CD8-positive, alpha-beta memory T cell (primary cell): ENCODE data around the gene POC1A. TPM values are rescaled to one million over a fixed set of nuclear protein-coding genes. Genes with fewer than 3 reads are reported as not detected.
A peak's percentile ranks its signal among the peaks of the same experiment; 100 is the strongest.

Source experiments
- CTCF ChIA-PET: fragments of 350-600 bp; sonication (Branson Sonifier 250); formaldehyde crosslinking; loops from one replicate; lab custom pipeline; 2021; ENCODE audit warnings: antibody characterized with exemption; lab: Charles Lee
- POLR2A ChIA-PET: fragments of 350-600 bp; sonication (Branson Sonifier 250); formaldehyde crosslinking; loops from one replicate; lab custom pipeline; 2021; ENCODE audit warnings: antibody characterized with exemption; lab: Charles Lee
- DNase-seq, 5 donors: peaks; one replicate each; pipeline versions ENCODE4 v3.0.0 to v3.0.0-alpha.2; 2020 to 2022; ENCODE audit warnings: mixed read lengths in 1 of 5
- H3K27ac ChIP-seq: one replicate; pipeline ENCODE4 v1.7.0; 2013; ENCODE audit warnings: low read depth, mild to moderate bottlenecking, low read length, moderate library complexity
- H3K27me3 ChIP-seq: 2 replicates; pipeline ENCODE4 v1.7.0; 2013; ENCODE audit warnings: low read length, mild to moderate bottlenecking; ENCODE audit not compliant: insufficient read depth, poor library complexity, severe bottlenecking
- H3K36me3 ChIP-seq: 2 replicates; pipeline ENCODE4 v1.7.0; 2013; ENCODE audit warnings: mild to moderate bottlenecking, low read length, moderate library complexity; ENCODE audit not compliant: insufficient read depth
- H3K4me1 ChIP-seq: 2 replicates; pipeline ENCODE4 v1.7.0; 2013; ENCODE audit warnings: mild to moderate bottlenecking, low read length, moderate library complexity; ENCODE audit not compliant: insufficient read depth
- H3K4me3 ChIP-seq: 2 replicates; pipeline ENCODE4 v1.7.0; 2013; ENCODE audit warnings: mild to moderate bottlenecking, low read length
- H3K9me3 ChIP-seq: 2 replicates; pipeline ENCODE4 v1.7.0; 2013; ENCODE audit warnings: mild to moderate bottlenecking, low read length
- H3K27ac Mint-ChIP-seq, 8 donors: one replicate each; pipeline ENCODE4 v1.8.0; 2020 to 2021; ENCODE audit warnings: mixed read lengths in 8 of 8, mild to moderate bottlenecking in 6 of 8, inconsistent platforms in 3 of 8, moderate library complexity in 3 of 8
- H3K27me3 Mint-ChIP-seq, 2 donors: one replicate each; pipeline ENCODE4 v1.8.0; 2020 to 2021; ENCODE audit warnings: mixed read lengths in 2 of 2, mild to moderate bottlenecking in 1 of 2, moderate library complexity in 1 of 2
- H3K36me3 Mint-ChIP-seq, 3 donors: one replicate each; pipeline ENCODE4 v1.8.0; 2020 to 2021; ENCODE audit warnings: mixed read lengths in 3 of 3, inconsistent platforms in 1 of 3, mild to moderate bottlenecking in 1 of 3
- H3K4me1 Mint-ChIP-seq, 3 donors: one replicate each; pipeline ENCODE4 v1.8.0; 2020 to 2021; ENCODE audit warnings: mixed read lengths in 3 of 3, inconsistent platforms in 1 of 3, mild to moderate bottlenecking in 1 of 3
- H3K4me3 Mint-ChIP-seq, 7 donors: one replicate each; pipeline ENCODE4 v1.8.0; 2020 to 2021; ENCODE audit warnings: mixed read lengths in 7 of 7, mild to moderate bottlenecking in 6 of 7, moderate library complexity in 4 of 7, inconsistent platforms in 2 of 7
- H3K9me3 Mint-ChIP-seq, 5 donors: one replicate each; pipeline ENCODE4 v1.8.0; 2020 to 2022; ENCODE audit warnings: mixed read lengths in 5 of 5, mild to moderate bottlenecking in 3 of 5, moderate library complexity in 2 of 5, inconsistent platforms in 1 of 5
- polyA plus RNA-seq: library from polyadenylated mRNA; unstranded; fragments of 300-500 nt; fragmentation: Illumina TruSeq; gene quantifications from one replicate; pipeline ENCODE4 v1.2.3, GENCODE V29; 2021
- total RNA-seq, 2 experiments: library from RNA; stranded (reverse); gene quantifications; one replicate each; pipeline ENCODE4 v1.2.3, GENCODE V29; 2021

The POC1A gene
- total and polyA plus RNA-seq, 3 experiments from 2014 or later = 1.5 to 22.7 (median 22.6) TPM

DNA sequence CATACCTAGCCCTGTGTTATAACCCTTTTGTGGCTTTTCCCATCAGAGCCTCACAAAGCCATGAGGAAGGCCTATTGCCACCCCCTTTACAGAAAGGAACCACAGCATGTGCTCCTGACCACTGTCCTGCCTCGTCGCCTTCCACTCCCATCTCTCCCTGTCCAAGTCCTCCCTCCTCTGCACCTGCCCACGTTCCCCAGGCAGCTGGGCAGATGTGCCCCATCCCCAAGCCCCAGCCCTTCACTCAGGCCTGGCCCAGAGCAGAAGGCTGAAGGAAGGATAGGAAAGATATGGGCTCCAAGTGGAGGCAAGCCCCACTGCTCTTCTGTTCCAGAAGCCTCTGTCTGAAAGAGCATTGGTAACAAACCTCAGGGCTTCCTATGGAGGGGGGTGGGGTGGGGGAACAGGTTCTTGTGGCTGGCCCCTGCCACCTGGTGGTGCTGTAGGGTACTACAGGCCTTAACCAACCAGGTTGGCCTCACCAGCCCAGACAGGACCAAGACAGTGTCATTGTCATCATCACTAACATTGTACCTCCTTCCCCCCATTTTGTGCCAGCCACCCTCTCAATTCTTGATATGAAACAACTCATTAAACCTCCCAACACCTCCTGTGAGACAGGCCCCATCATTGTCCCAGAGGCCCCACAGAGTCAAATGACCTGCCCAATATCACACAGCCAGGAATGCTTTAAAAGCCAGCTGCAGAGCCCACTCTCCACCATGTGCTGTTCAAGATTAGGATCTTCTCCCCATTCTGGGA, 10.0 kb downstream of the POC1A start:
- Mint-ChIP-seq H3K9me3 (no peaks in the 10 kb centered on the region), H3K4me1 (peaks cover 6 to 8% (median 8%) of the 10 kb centered on the region in 3 donors), H3K36me3 (no peaks in the 10 kb centered on the region), H3K4me3 (no peak overlapping the region), H3K27ac (peak overlapping the region in 6 of 8 donors; percentile 10 to 67 (median 34)), H3K27me3 (no peaks in the 10 kb centered on the region)
- peak; percentile 75 to 91 (median 83) for DNase-seq
- Histone ChIP-seq H3K27me3 (no peaks in the 10 kb centered on the region), H3K27ac (no peak overlapping the region), H3K4me1 (peaks cover 6% of the 10 kb centered on the region), H3K4me3 (no peak overlapping the region), H3K36me3 (no peaks in the 10 kb centered on the region), H3K9me3 (no peaks in the 10 kb centered on the region)
- ChIA-PET CTCF (interaction anchor here (0.7 to 6.2 kb wide), 17 partner anchors 9 to 202 kb away, joined by 3 to 74 read pairs (median 3); partner anchors contain the start of genes DUSP7, PARP3, POC1A and RPL29), POLR2A (no interaction called here)

DNA sequence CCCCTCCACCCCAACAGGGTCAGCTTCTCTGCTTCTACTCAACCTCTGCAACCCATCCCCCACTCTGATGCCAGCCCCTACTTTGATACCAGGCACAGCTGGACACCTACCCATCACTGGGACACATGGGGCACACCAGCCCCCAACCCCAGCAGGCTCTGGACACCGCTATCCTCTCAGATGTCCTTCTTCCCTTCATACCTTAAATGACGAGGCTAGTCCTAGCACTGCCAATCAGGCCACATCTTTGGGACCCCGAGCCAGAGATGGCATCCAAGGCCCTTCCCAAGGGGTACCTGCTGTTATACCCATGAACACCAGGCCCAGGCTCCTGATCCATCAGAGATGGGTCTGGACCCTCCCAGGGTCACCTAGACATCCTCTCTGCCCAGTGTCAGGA, 10.6 kb downstream of the POC1A start:
- H3K9me3 Mint-ChIP-seq = no peaks in the 10 kb centered on the region
- Histone ChIP-seq H3K4me1 (peaks cover 6% of the 10 kb centered on the region), H3K9me3 (no peaks in the 10 kb centered on the region), H3K4me3 (no peak overlapping the region), H3K27ac (no peak overlapping the region), H3K36me3 (no peaks in the 10 kb centered on the region), H3K27me3 (no peaks in the 10 kb centered on the region)
- H3K4me1 Mint-ChIP-seq = peaks cover 6 to 8% (median 8%) of the 10 kb centered on the region in 3 donors
- POLR2A ChIA-PET = no interaction called here
- H3K27ac Mint-ChIP-seq = peak overlapping the region in 2 of 8 donors; percentile 38 to 55
- no peak overlapping the region for H3K4me3 Mint-ChIP-seq
- H3K36me3 Mint-ChIP-seq = no peaks in the 10 kb centered on the region
- DNase-seq = no peak
- H3K27me3 Mint-ChIP-seq = no peaks in the 10 kb centered on the region
- CTCF ChIA-PET = interaction anchor here (1.3 to 6.2 kb wide), 6 partner anchors 20 to 148 kb away, joined by 3 to 74 read pairs (median 4); partner anchors contain the start of genes DUSP7 and RPL29

DNA sequence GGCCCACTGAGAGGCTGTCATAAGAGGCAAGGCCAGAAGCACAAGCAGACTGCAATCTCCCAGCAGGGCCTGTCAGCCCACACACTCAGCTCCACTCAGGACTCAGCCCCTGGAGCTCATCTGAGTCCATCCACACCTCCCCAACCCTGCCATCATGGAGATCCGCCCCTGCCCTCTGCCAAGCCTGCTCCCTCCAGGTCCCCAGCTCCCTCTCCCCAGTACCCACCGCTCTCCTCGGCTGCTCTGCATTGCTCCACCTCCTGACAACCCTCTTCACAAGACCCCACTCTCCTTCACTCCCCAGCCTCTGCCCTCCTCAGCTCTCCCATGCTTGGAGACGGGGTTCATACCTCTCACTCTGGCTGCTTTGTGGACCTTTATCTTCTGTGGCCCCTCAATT, 11.1 kb downstream of the POC1A start:
- ChIA-PET CTCF (interaction anchor here (1.0 to 6.2 kb wide), 6 partner anchors 20 to 202 kb away, joined by 3 to 74 read pairs (median 4); partner anchors contain the start of genes DUSP7, RPL29 and RRP9), POLR2A (no interaction called here)
- Mint-ChIP-seq H3K4me3 (no peak overlapping the region), H3K9me3 (no peaks in the 10 kb centered on the region), H3K36me3 (no peaks in the 10 kb centered on the region), H3K27ac (peak overlapping the region in 1 of 8 donors; percentile 17), H3K4me1 (peaks cover 6 to 8% (median 8%) of the 10 kb centered on the region in 3 donors), H3K27me3 (no peaks in the 10 kb centered on the region)
- Histone ChIP-seq H3K36me3 (no peaks in the 10 kb centered on the region), H3K27ac (no peak overlapping the region), H3K4me1 (peaks cover 6% of the 10 kb centered on the region), H3K4me3 (no peak overlapping the region), H3K27me3 (no peaks in the 10 kb centered on the region), H3K9me3 (no peaks in the 10 kb centered on the region)
- no peak for DNase-seq

DNA sequence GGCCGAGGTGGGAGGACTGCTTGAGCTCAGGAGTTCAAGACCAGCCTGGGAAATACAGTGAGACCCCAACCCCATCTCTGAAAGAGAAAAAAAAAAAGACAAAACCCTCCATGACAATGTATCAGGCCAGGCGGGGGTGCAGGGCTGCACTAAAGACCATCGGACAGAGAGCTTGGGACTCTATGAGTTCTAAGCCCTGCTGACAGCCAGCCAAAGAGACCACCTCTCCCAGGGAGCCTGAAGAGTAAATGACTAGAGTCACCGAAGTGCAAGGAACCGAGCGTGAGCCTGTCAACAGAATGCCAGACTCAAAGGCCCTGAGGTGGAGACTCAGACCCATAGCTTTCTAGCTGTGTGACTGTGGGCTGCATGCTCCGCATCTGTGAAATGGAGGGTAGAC, 12.5 kb downstream of the POC1A start:
- ChIA-PET CTCF (interaction anchor here (2.7 to 6.2 kb wide), 2 partner anchors 19 to 139 kb away, joined by 6 to 74 read pairs; no protein-coding TSS in a partner anchor), POLR2A (no interaction called here)
- H3K4me1 ChIP-seq = peaks cover 6% of the 10 kb centered on the region
- DNase-seq = no peak
- H3K4me3 ChIP-seq = no peak overlapping the region
- H3K27me3 ChIP-seq = no peaks in the 10 kb centered on the region
- H3K36me3 ChIP-seq = no peaks in the 10 kb centered on the region
- H3K4me1 Mint-ChIP-seq = peaks cover 6 to 8% (median 8%) of the 10 kb centered on the region in 3 donors
- no peak overlapping the region for H3K4me3 Mint-ChIP-seq
- H3K36me3 Mint-ChIP-seq = no peaks in the 10 kb centered on the region
- H3K9me3 Mint-ChIP-seq = no peaks in the 10 kb centered on the region
- H3K27me3 Mint-ChIP-seq = no peaks in the 10 kb centered on the region
- H3K9me3 ChIP-seq = no peaks in the 10 kb centered on the region
- H3K27ac Mint-ChIP-seq = no peak overlapping the region
- H3K27ac ChIP-seq = no peak overlapping the region

DNA sequence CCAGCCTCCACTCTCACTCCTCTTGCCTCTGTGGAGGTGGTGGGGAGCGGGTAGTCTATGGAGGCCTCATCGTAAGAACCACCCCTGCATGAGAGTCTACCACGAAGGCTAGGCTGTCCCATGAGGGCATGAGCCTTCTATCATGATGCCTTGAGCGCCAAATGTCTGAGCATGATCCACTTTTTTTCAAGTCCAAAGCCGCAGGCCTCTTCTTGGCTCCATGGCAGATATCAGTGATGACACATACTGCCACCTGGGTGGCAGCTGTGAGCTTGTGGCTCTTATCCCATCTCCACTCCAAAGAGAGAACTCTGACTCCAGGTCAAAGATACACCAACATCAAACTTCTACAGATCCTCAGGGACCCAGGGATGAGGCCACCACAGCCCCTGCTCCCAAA, 13.5 kb downstream of the POC1A start:
- Histone ChIP-seq H3K4me3 (no peak overlapping the region), H3K36me3 (no peaks in the 10 kb centered on the region), H3K9me3 (no peaks in the 10 kb centered on the region), H3K27me3 (no peaks in the 10 kb centered on the region), H3K27ac (no peak overlapping the region), H3K4me1 (peaks cover 6% of the 10 kb centered on the region)
- Mint-ChIP-seq H3K4me3 (no peak overlapping the region), H3K9me3 (no peaks in the 10 kb centered on the region), H3K36me3 (no peaks in the 10 kb centered on the region), H3K4me1 (peaks cover 6 to 8% (median 8%) of the 10 kb centered on the region in 3 donors), H3K27me3 (no peaks in the 10 kb centered on the region), H3K27ac (no peak overlapping the region)
- ChIA-PET CTCF (interaction anchor here (1.3 to 6.2 kb wide), 3 partner anchors 20 to 139 kb away, joined by 3 to 74 read pairs (median 12); no protein-coding TSS in a partner anchor), POLR2A (no interaction called here)
- no peak for DNase-seq

DNA sequence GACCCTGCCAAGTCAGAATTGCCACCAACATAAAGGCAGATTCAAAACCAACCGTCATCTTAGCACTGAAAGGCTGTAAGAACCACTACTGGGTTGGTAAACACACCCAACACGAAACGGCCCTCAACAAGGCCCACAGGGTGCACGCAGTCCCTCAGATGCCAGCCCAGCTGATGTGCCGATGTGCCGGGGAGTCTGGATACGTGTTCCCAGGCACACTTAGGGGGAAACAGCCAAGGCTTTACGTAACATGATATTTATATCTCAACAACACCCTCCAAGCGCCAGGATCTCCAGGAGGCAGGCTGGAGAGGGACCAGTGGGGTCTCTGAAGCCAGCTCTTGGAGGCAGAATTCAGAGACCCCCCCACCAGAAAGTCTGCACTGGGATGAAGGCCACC, 14.2 kb downstream of the POC1A start:
- Mint-ChIP-seq H3K4me1 (peaks cover 6 to 8% (median 8%) of the 10 kb centered on the region in 3 donors), H3K4me3 (no peak overlapping the region), H3K27ac (no peak overlapping the region), H3K9me3 (no peaks in the 10 kb centered on the region), H3K27me3 (no peaks in the 10 kb centered on the region), H3K36me3 (no peaks in the 10 kb centered on the region)
- Histone ChIP-seq H3K9me3 (no peaks in the 10 kb centered on the region), H3K27me3 (no peaks in the 10 kb centered on the region), H3K27ac (no peak overlapping the region), H3K4me3 (no peak overlapping the region), H3K4me1 (peaks cover 6% of the 10 kb centered on the region), H3K36me3 (no peaks in the 10 kb centered on the region)
- ChIA-PET CTCF (interaction anchor here (1.3 to 2.2 kb wide), 2 partner anchors 19 to 138 kb away, joined by 3 to 12 read pairs; no protein-coding TSS in a partner anchor), POLR2A (no interaction called here)
- no peak for DNase-seq

DNA sequence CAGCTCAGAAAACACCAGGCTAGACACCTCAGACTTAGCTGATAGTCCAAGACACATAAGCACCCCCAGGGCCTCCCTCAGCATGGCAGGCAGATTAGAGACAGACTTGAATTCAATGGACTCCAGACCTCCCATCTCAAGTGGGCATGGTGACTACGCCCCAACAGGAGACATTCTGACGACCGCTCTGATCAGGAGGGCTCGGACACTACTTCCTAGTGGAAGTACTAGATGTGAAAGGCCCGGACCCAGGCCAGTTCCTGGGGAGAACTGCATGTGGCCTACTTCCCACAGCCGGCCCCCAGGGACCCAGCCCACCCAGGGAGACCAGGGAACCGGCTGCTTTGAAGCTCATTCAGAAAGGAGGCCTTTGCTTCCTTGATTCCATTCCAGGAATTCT, 16.9 kb downstream of the POC1A start:
- no peak for DNase-seq
- Mint-ChIP-seq H3K4me3 (no peak overlapping the region), H3K27ac (no peak overlapping the region), H3K27me3 (no peaks in the 10 kb centered on the region), H3K36me3 (no peaks in the 10 kb centered on the region), H3K4me1 (peaks cover 0 to 2% (median 0%) of the 10 kb centered on the region in 3 donors), H3K9me3 (no peaks in the 10 kb centered on the region)
- no peaks in the 10 kb centered on the region for H3K36me3 ChIP-seq
- CTCF ChIA-PET = interaction anchor here (1.6 kb wide), 1 partner anchor 15 kb away, joined by 4 read pairs; no protein-coding TSS in a partner anchor
- no peak overlapping the region for H3K4me3 ChIP-seq
- no peaks in the 10 kb centered on the region for H3K4me1 ChIP-seq
- H3K27me3 ChIP-seq = no peaks in the 10 kb centered on the region
- H3K9me3 ChIP-seq = no peaks in the 10 kb centered on the region
- POLR2A ChIA-PET = no interaction called here
- no peak overlapping the region for H3K27ac ChIP-seq

DNA sequence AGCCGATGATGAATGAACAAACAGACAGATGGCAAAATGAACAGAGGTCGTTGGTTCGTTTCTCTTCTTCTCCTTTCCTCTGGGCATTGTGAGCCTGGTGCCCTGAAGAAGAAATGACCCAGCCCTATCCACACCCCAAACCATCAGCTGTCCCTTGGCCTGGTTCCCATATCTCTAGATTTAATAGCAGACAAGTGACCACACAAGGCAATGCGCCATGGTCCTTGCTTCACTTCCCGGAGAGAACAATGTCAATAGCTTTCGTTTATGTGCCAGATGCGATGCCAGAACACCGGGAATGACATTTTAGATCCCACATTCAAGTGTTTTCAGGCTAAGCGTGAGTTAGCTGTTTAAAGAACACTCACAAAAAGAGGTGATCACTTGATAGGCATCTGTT, 17.7 kb downstream of the POC1A start:
- ChIA-PET CTCF (interaction anchor here (0.9 to 1.8 kb wide), 4 partner anchors 14 to 203 kb away, joined by 3 to 7 read pairs (median 4); partner anchors contain the start of gene ABHD14B), POLR2A (no interaction called here)
- Histone ChIP-seq H3K4me3 (no peak overlapping the region), H3K27ac (no peak overlapping the region), H3K4me1 (no peaks in the 10 kb centered on the region), H3K9me3 (no peaks in the 10 kb centered on the region), H3K27me3 (no peaks in the 10 kb centered on the region), H3K36me3 (no peaks in the 10 kb centered on the region)
- Mint-ChIP-seq H3K36me3 (no peaks in the 10 kb centered on the region), H3K27ac (no peak overlapping the region), H3K4me1 (peaks cover 0 to 2% (median 0%) of the 10 kb centered on the region in 3 donors), H3K4me3 (no peak overlapping the region), H3K9me3 (no peaks in the 10 kb centered on the region), H3K27me3 (no peaks in the 10 kb centered on the region)
- no peak for DNase-seq
